ENCODE results near the gene ANKRD65. TPM values are rescaled to one million over a fixed set of nuclear protein-coding genes. Genes with fewer than 3 reads are reported as not detected.
"Not testable (repeated sequence)": the region's sequence is repeated elsewhere in the genome, so short reads cannot be mapped to it uniquely, and the experiment has no call there.

The ANKRD65 gene
- total and polyA plus RNA-seq, 2 donors (not counting 3 experiments of a cell fraction or from before 2014, with no cell fraction given), result 0.15 to 0.38 TPM

DNA sequence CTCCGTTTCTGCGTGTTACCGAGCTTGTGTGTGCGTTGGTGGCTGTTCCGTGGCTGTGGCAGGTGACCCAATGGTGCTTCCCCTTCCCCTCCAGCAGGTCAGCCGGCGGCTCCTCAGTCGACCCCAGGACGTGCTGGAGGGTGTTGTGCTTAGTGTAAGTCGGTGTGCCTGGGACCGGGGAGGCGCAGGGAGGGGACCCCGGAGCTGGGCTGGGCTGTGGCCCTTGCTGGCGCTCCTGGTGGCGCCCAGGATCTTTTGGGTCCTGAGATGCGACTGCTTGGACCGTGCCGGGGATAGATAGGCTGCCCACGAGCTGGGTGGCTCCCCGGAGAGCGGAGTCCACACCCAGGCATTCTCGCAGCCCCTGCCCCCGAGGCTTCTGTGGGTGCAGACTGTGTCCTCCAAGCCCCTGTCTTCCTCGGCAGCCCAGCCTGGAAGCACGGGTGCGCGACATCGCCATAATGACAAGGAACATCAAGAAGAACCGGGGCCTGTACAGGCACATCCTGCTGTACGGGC lies 34.3 kb upstream of the ANKRD65 start:
- Histone ChIP-seq H3K4me1 (ENCODE audit: control insufficient read depth, extremely low read depth, insufficient read depth, low read length) (no peaks in the 10 kb centered on the region), H2AFZ (ENCODE audit: low read depth, low read length) (no peak overlapping the region), H3K9ac (replicated peaks; ENCODE audit: extremely low read depth, insufficient read depth, low read length) (no peak overlapping the region), H4K20me1 (replicated peaks; ENCODE audit: control insufficient read depth, extremely low read depth, insufficient read depth, low read length) (no peaks in the 10 kb centered on the region), H3K27me3 (ENCODE audit: control insufficient read depth in 2 of 2, insufficient read depth in 2 of 2, low read length in 2 of 2) (no peaks in the 10 kb centered on the region), H3K79me2 (ENCODE audit: control insufficient read depth, insufficient read depth, low read length) (no peaks in the 10 kb centered on the region), H3K4me3 (replicated peaks in 1 of 3; ENCODE audit: insufficient read depth in 1 of 3, low read depth in 1 of 3, low read length in 3 of 3) (no peak overlapping the region), H3K27ac (ENCODE audit: insufficient read depth, low read depth, low read length) (no peak overlapping the region), H3K36me3 (ENCODE audit: control insufficient read depth in 2 of 2, extremely low read depth in 1 of 2, insufficient read depth in 2 of 2, low read length in 2 of 2) (no peaks in the 10 kb centered on the region), H3K4me2 (ENCODE audit: insufficient read depth, low read length) (no peak overlapping the region), H3K9me3 (replicated peaks; ENCODE audit: control insufficient read depth, insufficient read depth, low read length) (no peaks in the 10 kb centered on the region), H3K9me1 (replicated peaks; ENCODE audit: control insufficient read depth, extremely low read depth, insufficient read depth, low read length) (no peaks in the 10 kb centered on the region)
- ChIA-PET CTCF (no interaction called here), POLR2A (no interaction called here)
- DNase-seq (ENCODE audit: low read depth, low spot score) (no peak), FAIRE-seq (no peak)
- TF ChIP-seq MYC (IDR thresholded peaks at IDR 0.05; ENCODE audit: low read depth, low read length), result no peak
- TF ChIP-seq JUN (IDR thresholded peaks at IDR 0.05; ENCODE audit: borderline replicate concordance, insufficient read depth, insufficient read length, low read depth), result no peak
- TF ChIP-seq FOS (IDR thresholded peaks at IDR 0.05; ENCODE audit: borderline replicate concordance, insufficient read depth, low read length), result no peak
- no peak for TF ChIP-seq POLR2A (IDR thresholded peaks at IDR 0.05; ENCODE audit: low read depth, low read length)
- TF ChIP-seq EZH2 (IDR thresholded peaks at IDR 0.05; ENCODE audit: borderline replicate concordance, low read depth, low read length, severe bottlenecking), result no peak
- TF ChIP-seq POLR2AphosphoS5 (IDR thresholded peaks at IDR 0.05; ENCODE audit: insufficient read depth, low read depth, low read length), result no peak
- TF ChIP-seq, protein P1, sequence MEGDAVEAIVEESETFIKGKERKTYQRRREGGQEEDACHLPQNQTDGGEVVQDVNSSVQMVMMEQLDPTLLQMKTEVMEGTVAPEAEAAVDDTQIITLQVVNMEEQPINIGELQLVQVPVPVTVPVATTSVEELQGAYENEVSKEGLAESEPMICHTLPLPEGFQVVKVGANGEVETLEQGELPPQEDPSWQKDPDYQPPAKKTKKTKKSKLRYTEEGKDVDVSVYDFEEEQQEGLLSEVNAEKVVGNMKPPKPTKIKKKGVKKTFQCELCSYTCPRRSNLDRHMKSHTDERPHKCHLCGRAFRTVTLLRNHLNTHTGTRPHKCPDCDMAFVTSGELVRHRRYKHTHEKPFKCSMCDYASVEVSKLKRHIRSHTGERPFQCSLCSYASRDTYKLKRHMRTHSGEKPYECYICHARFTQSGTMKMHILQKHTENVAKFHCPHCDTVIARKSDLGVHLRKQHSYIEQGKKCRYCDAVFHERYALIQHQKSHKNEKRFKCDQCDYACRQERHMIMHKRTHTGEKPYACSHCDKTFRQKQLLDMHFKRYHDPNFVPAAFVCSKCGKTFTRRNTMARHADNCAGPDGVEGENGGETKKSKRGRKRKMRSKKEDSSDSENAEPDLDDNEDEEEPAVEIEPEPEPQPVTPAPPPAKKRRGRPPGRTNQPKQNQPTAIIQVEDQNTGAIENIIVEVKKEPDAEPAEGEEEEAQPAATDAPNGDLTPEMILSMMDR (IDR thresholded peaks at IDR 0.05; ENCODE audit: extremely low read depth in 1 of 2, insufficient read depth in 1 of 2, low read depth in 1 of 2, low read length in 2 of 2), result no peak
- TF ChIP-seq, protein P2, sequence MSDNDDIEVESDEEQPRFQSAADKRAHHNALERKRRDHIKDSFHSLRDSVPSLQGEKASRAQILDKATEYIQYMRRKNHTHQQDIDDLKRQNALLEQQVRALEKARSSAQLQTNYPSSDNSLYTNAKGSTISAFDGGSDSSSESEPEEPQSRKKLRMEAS (IDR thresholded peaks at IDR 0.05; ENCODE audit: insufficient read depth, insufficient read length), result no peak
- no peak for TF ChIP-seq GATA2 (IDR thresholded peaks at IDR 0.05; ENCODE audit: insufficient read depth, insufficient read length, low read depth, low read length)
- intact Hi-C loops (cut with micrococcal nuclease) (no loop called here), dilution Hi-C loops (cut with MboI; ENCODE audit: extremely low pct_ligation_motif_present, low sequenced_read_pairs) (no loop called here)
- no TSS peak for BruUV-seq (replicated peaks)

- CTCF ChIA-PET, result interaction anchor here (0.9 kb wide), 1 partner anchor 31 kb away, joined by 3 read pairs; no protein-coding TSS in a partner anchor
- not testable (repeated sequence) for FAIRE-seq; BruUV-seq (replicated peaks)
Observed at GRCh38 chr1:1454286-1455056, 33.4 kb upstream of the ANKRD65 start.

More at GRCh38 chr1:1454286-1455056, 33.4 kb upstream of the ANKRD65 start:
- H3K27me3 ChIP-seq (ENCODE audit: control insufficient read depth in 2 of 2, insufficient read depth in 2 of 2, low read length in 2 of 2); POLR2A ChIA-PET; H3K79me2 ChIP-seq (ENCODE audit: control insufficient read depth, insufficient read depth, low read length); H2AFZ ChIP-seq (ENCODE audit: low read depth, low read length); H3K4me1 ChIP-seq (ENCODE audit: control insufficient read depth, extremely low read depth, insufficient read depth, low read length); H3K36me3 ChIP-seq (ENCODE audit: control insufficient read depth in 2 of 2, extremely low read depth in 1 of 2, insufficient read depth in 2 of 2, low read length in 2 of 2); H3K27ac ChIP-seq (ENCODE audit: insufficient read depth, low read depth, low read length); intact Hi-C loops (cut with micrococcal nuclease); dilution Hi-C loops (cut with MboI; ENCODE audit: extremely low pct_ligation_motif_present, low sequenced_read_pairs); H3K9me1 ChIP-seq (replicated peaks; ENCODE audit: control insufficient read depth, extremely low read depth, insufficient read depth, low read length); H4K20me1 ChIP-seq (replicated peaks; ENCODE audit: control insufficient read depth, extremely low read depth, insufficient read depth, low read length); H3K4me2 ChIP-seq (ENCODE audit: insufficient read depth, low read length); H3K9ac ChIP-seq (replicated peaks; ENCODE audit: extremely low read depth, insufficient read depth, low read length); DNase-seq (ENCODE audit: low read depth, low spot score); H3K9me3 ChIP-seq (replicated peaks; ENCODE audit: control insufficient read depth, insufficient read depth, low read length); H3K4me3 ChIP-seq (replicated peaks in 1 of 3; ENCODE audit: insufficient read depth in 1 of 3, low read depth in 1 of 3, low read length in 3 of 3): not testable (repeated sequence)
